ENCODE results near the gene PHF3.
A peak's percentile ranks its signal among the peaks of the same experiment; 100 is the strongest.

The PHF3 gene

GRCh38 chr6:63615590-63615989 is 20.0 kb upstream of the PHF3 start:
- Mint-ChIP-seq H3K36me3 (ENCODE audit: low read depth) (no peaks in the 10 kb centered on the region), H3K27ac (no peak overlapping the region), H3K27me3 (ENCODE audit: low read depth) (peaks cover 4% of the 10 kb centered on the region)

DNA sequence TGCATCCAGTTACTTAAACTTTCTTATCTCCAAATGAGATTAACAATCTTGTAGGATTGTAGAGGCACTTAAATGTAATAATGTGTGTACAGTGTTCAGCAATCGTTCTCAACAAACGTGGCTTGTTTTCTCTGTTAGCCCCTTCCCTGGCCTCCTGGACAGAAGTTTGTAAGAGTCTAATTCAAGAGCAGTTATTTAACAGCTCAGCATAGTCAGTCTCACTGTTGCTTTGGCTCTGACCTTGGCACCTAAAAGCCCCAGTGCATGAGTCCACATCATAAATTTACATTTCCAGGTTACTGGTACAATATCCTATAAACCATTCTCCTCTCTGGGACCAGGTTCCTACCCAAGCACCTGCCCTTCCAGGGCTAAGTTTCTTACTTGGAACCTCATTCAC is 11.5 kb upstream of the PHF3 start:
- Mint-ChIP-seq H3K4me1 (no peaks in the 10 kb centered on the region), H3K9me3 (no peaks in the 10 kb centered on the region), H3K36me3 (ENCODE audit: low read depth) (no peaks in the 10 kb centered on the region), H3K4me3 (no peak overlapping the region), H3K27ac (no peak overlapping the region), H3K27me3 (ENCODE audit: low read depth) (no peaks in the 10 kb centered on the region)
- TF ChIP-seq, protein P1, sequence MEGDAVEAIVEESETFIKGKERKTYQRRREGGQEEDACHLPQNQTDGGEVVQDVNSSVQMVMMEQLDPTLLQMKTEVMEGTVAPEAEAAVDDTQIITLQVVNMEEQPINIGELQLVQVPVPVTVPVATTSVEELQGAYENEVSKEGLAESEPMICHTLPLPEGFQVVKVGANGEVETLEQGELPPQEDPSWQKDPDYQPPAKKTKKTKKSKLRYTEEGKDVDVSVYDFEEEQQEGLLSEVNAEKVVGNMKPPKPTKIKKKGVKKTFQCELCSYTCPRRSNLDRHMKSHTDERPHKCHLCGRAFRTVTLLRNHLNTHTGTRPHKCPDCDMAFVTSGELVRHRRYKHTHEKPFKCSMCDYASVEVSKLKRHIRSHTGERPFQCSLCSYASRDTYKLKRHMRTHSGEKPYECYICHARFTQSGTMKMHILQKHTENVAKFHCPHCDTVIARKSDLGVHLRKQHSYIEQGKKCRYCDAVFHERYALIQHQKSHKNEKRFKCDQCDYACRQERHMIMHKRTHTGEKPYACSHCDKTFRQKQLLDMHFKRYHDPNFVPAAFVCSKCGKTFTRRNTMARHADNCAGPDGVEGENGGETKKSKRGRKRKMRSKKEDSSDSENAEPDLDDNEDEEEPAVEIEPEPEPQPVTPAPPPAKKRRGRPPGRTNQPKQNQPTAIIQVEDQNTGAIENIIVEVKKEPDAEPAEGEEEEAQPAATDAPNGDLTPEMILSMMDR (IDR thresholded peaks at IDR 0.05; ENCODE audit: unreplicated experiment in 3 of 3) = no peak

More at GRCh38 chr6:63615590-63615989, 20.0 kb upstream of the PHF3 start:
- Mint-ChIP-seq H3K9me3 (no peaks in the 10 kb centered on the region), H3K4me1 (no peaks in the 10 kb centered on the region), H3K4me3 (no peak overlapping the region)
- TF ChIP-seq, protein P1 (IDR thresholded peaks at IDR 0.05; ENCODE audit: unreplicated experiment in 3 of 3) = no peak

GRCh38 chr6:63630466-63630865 is 5.1 kb upstream of the PHF3 start:
- Mint-ChIP-seq H3K4me3 (no peak overlapping the region), H3K27ac (no peak overlapping the region)

DNA sequence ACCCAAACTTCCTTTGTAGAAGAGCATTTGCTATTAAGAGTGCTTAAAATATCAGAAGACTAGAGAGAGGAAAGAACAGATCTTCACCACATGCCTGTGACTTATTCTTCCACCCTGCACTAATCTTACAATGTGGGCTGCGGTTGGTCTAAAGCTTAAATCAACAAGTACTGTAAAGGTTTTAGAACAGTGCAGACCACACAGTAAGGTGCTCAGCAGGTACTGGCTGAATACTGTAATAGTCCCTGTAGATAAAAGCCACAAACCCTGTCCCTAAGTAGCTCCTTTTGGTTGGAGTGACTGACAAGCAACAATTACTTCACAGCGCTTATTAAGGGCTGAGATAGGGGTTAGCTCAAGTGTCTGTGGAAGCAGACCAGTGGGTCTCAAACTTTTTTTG is 972 bp upstream of the PHF3 start:
- Mint-ChIP-seq H3K9me3 (no peaks in the 10 kb centered on the region), H3K4me1 (peaks cover 35% of the 10 kb centered on the region), H3K27ac (peak overlapping the region; percentile 88 to 98 (median 97)), H3K36me3 (ENCODE audit: low read depth) (no peaks in the 10 kb centered on the region), H3K27me3 (ENCODE audit: low read depth) (no peaks in the 10 kb centered on the region), H3K4me3 (peak overlapping the region; percentile 90 to 98 (median 91))
- TF ChIP-seq, protein P1 (IDR thresholded peaks at IDR 0.05; ENCODE audit: unreplicated experiment in 3 of 3) = no peak

More at GRCh38 chr6:63630466-63630865, 5.1 kb upstream of the PHF3 start:
- TF ChIP-seq, protein P1 (IDR thresholded peaks at IDR 0.05; ENCODE audit: unreplicated experiment in 3 of 3) = no peak
- H3K4me1 Mint-ChIP-seq = peaks cover 7% of the 10 kb centered on the region
- H3K36me3 Mint-ChIP-seq (ENCODE audit: low read depth) = no peaks in the 10 kb centered on the region
- no peaks in the 10 kb centered on the region for H3K9me3 Mint-ChIP-seq
- no peaks in the 10 kb centered on the region for H3K27me3 Mint-ChIP-seq (ENCODE audit: low read depth)

DNA sequence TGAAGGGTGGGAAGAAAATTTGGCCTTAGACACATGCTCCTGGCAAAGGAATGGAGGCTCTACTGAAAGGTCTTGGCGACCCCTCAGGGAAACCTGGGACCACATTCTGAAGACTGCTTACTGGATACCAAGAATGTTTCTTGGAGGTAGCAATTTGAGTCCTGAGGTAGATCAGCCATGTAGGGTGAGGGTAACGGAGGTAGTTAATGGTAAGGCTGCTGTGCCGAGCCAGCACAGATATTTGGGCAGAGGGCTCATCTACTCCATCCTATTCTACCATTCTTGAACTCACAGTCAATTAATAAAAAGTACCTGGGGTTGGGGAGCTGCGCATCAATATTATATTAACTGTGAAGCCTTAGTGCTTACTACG is 401 bp upstream of the PHF3 start:
- Mint-ChIP-seq H3K4me1 (peaks cover 40% of the 10 kb centered on the region), H3K36me3 (ENCODE audit: low read depth) (no peaks in the 10 kb centered on the region), H3K9me3 (no peaks in the 10 kb centered on the region), H3K27me3 (ENCODE audit: low read depth) (no peaks in the 10 kb centered on the region), H3K27ac (peak overlapping the region; percentile 88 to 98 (median 97)), H3K4me3 (peak overlapping the region; percentile 90 to 98 (median 91))
- TF ChIP-seq, protein P1 (IDR thresholded peaks at IDR 0.05; ENCODE audit: unreplicated experiment in 3 of 3) = no peak

GRCh38 chr6:63636518-63637021 is 968 bp downstream of the PHF3 start:
- H3K4me1 Mint-ChIP-seq = peaks cover 47% of the 10 kb centered on the region
- H3K9me3 Mint-ChIP-seq = no peaks in the 10 kb centered on the region
- H3K27me3 Mint-ChIP-seq (ENCODE audit: low read depth) = no peaks in the 10 kb centered on the region
- H3K4me3 Mint-ChIP-seq = peak overlapping the region; percentile 98 to 100 (median 100)
- TF ChIP-seq, protein P1 (IDR thresholded peaks at IDR 0.05; ENCODE audit: unreplicated experiment in 3 of 3) = no peak
- peak overlapping the region; percentile 95 to 99 (median 98) for H3K27ac Mint-ChIP-seq
- peaks cover 6% of the 10 kb centered on the region for H3K36me3 Mint-ChIP-seq (ENCODE audit: low read depth)

All from nephron (organoid).